CD4-positive, alpha-beta T cell treated with Interferon gamma for 1 hour (primary cell): ENCODE results near the gene NUB1.
A peak's percentile ranks its signal among the peaks of the same experiment; 100 is the strongest.

Experiments
- DNase-seq: peaks from one replicate; pipeline ENCODE4 v3.0.0-alpha.2; 2020

Gene NUB1

DNA sequence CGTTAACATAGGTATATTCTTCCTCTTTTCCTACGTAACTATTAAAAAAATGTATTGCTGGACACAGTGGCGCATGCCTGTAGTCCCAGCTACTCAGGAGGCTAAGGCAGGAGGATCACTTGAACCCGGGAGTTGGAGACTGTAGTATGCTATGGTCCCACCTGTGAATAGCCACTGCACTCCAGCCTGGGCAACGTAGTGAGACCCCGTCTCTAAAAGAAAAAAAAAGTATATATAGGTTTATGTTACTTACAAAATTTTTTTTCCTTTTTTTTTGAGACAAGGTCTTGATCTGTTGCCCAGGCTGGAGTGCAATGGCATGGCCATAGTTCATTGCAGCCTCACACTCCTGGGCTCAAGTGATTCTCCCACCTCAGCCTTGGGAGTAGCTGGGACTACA lies 5.6 kb downstream of the NUB1 start:
- DNase-seq: no peak

DNA sequence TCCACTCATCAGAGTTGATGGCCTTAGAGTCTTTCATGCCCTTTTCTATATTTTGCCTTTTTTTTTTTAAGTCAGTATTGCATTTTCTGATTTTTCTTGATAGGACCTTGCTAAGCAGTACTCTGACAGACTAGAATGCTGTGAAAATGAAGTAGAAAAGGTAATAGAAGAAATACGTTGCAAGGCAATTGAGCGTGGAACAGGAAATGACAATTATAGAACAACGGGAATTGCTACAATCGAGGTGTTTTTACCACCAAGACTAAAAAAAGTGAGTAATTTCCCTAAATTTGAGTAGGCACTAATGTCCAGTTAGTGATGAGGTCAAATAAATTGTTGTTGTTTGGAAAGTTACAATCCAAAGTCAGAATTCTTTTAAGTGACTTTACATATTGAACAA lies 7.4 kb downstream of the NUB1 start:
- DNase-seq: no peak

DNA sequence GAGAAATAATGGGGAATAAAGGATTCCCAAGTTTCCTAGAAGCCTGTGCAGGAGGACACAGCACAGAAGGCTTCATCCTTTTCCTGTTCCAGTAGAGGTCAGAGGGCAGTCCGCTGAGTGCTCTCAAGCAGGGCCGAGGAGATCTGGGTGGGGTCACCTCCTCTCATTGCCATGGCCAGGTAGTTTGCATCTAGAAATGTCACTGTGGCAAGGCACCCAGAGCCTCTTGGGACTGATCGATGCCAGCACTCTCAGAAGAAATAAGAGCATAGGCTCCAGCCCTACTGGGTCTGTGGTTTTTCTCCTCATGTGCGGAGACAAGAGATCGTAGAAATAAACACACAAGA lies 7.9 kb downstream of the NUB1 start:
- DNase-seq: no peak

DNA sequence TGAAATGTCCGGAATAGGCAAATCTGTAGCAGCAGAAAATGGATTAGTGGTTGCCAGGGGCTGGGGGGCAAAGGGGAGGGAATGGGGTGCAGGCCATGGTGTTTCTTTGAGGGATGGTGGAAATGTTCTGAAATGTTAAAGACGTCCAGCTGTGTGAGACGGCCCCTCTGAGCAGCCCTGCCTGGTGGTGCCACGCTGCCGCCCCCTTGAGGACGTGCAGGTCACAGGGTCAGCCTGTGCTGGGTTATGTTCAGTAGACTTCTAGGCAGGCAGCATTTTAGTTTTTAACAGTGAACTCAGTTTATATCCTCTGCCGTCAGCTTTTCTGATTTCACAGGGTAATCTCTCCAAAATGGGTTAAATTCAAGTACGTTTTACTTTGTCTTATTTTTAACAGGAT lies 9.4 kb downstream of the NUB1 start:
- peak; percentile 42 for DNase-seq

DNA sequence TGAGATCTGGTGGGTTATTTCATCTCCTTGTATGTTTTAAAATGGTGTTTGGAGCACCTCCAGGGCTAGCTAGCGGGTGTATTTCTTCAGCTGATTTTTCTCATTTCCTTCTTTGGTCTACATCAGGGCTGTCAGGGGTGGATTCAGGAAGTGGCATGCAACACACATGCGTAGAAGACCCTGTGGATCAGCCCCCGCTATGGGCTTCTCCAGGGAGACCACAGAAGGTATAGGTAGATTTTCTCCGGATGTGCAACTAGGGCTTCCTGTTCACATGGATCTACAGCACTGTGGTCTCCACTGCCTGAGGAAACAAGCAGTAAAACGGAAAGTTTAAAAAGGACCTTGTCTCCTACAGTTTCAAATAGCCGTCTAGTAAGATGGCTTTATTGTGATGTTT lies 10.4 kb downstream of the NUB1 start:
- DNase-seq: peak; percentile 71

DNA sequence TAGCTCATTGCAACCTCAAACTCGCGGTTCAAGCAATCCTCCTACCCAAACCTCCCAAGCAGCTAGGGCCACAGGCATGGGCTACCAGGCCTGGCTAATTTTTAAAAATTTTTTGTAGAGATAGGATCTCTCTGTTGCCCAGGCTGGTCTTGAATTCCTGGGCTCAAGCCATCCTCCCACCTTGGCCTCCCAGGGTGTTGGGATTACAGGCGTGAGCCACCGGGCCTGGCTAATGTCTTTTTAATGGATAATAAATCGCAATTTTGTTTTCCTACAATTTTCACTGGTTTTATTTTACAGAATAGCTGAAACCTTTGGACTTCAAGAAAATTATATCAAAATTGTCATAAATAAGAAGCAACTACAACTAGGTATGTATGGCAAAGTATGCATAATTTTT lies 10.9 kb downstream of the NUB1 start:
- no peak for DNase-seq

DNA sequence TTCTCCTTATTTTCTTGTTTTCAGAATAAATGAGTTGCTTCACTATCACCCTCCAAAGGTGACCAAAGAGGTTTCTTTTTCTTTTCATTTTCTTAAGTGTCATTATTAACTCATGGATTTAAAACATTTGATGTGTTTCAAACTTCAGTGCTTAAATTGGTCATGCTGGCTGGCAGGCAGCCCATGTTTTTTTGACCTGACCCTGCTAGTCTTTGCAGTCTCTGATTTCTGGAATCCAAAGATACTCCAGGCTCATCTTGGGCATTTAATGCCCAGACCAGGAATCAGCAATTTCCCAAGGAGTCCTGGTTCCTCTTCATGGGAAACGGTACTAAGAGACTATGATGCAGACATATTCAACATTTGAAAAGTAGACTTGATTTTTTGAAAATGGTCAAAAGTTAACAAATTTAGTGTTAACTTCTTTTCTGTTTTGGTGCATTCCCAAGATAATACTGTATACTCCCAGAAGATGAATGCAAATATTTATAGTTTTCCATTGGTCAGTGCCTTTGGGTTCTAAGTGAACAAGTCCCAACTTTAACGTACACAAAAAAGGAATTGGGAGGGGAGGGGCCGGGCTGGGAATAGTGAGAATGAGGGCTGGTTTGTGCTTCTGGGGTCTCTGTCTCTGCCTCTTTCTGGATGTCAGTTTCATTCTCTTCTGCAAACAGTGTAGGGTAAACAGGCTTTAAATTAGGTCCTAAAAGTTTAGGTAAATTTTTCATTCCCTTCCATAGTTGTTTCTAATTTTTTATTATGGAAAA lies 19.8 kb downstream of the NUB1 start:
- no peak for DNase-seq

DNA sequence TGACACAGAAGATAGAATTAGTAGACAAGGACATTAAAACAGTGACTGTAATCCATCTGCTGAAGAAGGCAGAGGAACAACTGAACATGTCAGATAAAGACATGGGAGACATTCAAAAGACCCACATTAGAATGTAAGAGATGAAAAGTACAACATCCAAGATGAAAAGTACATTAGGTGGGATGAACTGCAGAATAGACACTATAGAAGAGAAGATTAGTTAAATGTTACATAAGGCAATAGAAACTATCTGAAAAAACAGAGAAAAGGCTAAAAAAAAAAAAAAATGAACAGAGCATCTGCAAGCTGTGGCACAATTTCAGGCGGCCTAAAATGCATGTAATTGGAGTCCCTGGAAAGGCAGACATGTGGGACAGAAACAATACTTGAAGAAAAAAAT lies 21.6 kb downstream of the NUB1 start:
- no peak for DNase-seq

DNA sequence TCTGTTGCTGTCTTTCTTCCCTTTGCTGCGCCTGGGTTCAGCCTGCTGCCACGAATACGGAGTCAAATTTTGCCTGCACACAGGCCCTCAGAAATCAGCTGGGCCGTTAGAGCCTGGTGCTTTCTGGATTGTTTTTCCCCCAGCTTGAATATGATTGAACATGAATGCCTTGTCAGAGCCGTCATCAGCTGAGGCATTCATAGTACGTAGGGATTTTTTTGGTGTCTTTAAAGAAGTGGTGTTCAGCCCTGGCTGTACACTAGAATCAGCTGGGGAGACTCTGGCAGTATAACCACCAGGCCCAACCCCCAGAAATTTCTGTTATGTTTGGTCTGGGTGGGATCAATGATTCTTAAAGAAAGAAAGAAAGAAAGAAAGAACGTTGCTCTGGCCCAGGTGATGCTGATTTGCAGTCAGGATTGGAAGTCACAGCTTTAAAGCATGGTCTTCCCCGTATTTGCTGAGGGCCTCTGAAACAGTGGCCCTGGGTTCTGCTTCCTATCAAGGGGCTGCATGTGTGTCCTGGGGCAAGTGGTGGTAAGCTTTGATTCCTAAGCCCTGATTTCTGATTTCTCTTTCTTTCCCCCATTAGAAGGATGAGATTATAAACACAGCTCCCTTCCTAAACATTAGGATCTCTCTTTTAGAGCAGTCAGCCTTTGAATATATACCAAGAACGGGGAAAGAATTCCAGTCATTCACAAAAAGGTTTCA lies 24.7 kb downstream of the NUB1 start:
- no peak for DNase-seq

DNA sequence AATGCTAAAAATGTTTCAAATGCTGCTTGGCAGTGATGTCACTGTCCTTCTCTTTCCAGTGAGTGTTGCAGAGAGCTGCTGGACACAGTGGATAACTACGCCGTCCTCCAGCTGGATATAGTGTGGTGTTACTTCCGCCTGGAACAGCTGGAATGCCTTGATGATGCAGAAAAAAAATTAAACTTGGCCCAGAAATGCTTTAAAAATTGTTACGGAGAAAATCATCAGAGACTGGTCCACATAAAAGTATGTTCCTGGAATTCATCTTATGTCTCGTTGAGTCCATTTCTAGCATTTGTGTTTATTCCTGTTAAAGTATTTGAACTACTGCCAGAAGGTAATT lies 25.2 kb downstream of the NUB1 start:
- no peak for DNase-seq

DNA sequence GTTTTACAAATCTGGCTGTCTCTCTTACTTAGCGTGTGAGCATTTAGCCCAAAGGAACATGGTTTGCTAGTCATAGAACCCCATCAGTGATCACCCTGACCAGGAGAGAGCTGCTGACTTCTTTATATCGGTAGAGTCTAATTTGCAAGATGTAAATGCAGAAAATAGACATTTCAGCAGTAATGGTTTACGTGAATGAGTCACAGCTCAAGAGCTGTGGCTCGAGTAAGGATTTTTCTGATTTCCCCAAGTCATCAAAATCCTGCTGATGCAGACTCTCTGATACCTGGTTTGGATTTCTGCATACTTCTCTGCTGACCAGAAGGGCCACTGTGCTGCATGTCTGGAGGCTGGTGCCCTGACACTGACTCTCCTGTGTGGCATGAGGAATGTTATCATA lies 25.7 kb downstream of the NUB1 start:
- no peak for DNase-seq

DNA sequence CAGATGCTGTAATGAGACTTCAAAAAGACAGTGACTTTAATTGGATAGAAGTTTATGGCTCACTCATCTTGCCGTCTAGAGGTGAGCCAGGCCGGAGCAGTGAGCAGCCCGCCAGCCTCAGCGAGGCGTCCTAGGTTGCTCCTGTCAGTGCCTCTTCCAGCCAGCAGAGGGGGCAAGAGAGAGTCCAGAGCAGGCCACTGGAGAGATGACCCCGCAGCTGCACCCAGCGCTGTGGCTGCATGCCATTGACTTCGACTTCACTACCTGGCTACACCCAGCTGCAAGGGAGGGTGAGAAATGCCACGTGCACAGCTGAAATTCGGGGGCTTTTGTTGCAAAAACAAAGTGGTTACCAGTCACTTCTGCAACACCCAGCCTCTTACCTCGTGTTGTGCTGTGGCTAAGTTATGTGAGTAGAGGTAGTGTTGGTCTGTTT lies 26.5 kb downstream of the NUB1 start:
- peak; percentile 77 for DNase-seq

DNA sequence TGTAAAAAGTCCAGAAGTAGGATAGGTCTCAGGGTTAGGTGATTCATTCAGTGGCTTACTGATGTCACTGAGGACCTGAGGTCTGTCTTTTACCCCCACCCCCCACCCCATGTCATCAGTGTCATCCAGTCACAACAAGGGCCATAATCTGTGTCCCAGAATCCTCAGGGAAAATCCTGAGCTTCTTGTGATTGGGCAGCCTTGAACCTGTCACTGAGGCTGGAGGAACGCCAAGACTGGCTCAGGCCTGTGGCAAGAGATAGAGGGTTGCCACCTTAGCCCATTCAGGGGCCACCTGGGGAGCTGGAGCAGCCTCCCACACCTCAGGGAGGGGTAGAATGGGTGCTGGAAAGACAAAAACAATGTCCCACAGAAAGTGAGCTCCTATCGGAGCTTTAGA lies 29.7 kb downstream of the NUB1 start:
- DNase-seq: no peak

DNA sequence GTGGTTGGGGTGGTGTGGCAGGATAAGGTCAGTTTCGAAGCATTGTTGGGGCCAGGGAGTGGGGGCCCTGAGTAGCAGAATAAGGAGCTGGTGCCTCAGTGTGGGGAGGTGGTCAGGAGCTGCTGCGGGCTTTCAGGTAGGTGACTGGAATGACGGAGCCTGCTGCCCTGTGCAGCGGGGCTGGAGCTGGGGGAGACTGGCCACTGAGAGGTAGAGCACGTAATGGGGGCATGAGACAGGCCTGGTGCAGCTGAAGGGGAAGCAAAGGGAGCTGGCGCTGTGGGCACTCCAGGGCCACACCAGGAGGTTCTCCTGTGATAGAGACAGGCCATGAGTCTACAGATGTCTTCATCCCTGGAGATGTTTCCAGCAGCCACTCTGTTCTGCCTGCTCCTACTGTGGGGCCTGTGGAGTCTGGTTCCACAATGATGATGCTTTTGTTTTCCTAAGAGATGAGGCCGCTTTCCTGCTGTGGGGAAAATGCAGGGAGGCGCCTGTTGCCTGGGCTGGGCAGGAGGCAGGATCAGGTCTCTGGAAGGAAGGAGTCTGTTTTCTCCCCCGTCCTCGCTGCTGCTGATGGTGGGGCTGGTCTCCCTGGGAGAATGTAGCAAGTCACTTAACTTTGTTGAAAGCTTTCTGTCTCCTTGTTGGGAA lies 31.1 kb downstream of the NUB1 start:
- no peak for DNase-seq

DNA sequence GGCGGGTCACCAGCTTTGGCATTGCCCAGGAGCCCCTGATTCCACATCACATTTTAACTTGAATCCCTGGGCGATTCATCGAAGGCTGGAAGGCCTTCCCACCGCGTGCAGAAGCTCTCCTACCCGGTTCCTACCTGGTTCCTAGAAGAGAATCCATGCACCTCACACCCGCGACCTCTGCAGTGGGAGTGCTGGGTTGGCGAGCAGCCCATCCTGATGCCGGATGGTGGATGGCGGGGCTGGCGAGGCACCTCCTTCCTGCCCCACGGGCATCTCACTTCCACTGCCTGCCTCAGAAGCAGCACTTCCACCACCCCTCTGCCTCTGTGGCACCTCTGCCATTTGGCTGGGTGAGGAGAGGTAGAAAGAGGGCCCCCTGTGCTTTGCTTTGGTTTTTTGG lies 32.0 kb downstream of the NUB1 start:
- DNase-seq: no peak

DNA sequence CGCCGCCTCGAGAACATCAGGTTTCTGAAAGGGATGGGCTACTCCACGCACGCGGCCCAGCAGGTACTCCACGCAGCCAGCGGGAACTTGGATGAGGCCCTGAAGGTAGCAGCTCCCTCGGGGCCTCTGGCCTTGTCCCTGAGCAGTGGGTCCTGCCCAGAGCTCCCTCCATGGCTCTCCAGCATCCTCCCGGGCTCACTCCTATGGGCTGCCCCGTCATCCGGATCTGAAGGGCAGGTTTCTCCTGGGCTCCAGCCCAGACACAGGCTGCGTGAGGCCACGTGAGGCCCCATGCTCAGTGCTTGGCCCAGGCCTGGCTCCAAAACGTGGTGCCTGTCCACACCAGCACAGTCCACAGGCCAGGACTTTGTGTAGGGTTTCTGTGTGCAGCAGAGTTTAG lies 32.5 kb downstream of the NUB1 start:
- no peak for DNase-seq

DNA sequence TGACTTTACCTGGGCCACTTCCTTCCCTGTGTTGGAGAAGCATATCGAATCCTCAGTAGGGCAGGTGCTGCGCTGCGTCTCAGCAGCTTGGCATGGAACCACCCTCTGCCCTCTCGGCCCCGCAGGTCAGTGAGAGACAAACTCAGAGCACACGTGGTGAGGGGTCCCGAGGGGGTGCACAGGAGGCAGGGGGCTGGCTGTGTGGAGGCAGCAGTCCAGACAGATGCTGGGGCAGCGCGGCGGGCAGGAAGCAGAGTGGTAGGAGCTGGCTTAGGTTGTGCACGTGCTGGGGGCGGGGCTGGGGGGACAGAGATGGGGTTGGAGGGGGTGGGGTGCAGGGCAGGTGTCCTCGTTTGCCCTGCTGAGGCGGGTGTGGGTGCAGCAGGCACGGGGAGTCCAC lies 33.1 kb downstream of the NUB1 start:
- no peak for DNase-seq

DNA sequence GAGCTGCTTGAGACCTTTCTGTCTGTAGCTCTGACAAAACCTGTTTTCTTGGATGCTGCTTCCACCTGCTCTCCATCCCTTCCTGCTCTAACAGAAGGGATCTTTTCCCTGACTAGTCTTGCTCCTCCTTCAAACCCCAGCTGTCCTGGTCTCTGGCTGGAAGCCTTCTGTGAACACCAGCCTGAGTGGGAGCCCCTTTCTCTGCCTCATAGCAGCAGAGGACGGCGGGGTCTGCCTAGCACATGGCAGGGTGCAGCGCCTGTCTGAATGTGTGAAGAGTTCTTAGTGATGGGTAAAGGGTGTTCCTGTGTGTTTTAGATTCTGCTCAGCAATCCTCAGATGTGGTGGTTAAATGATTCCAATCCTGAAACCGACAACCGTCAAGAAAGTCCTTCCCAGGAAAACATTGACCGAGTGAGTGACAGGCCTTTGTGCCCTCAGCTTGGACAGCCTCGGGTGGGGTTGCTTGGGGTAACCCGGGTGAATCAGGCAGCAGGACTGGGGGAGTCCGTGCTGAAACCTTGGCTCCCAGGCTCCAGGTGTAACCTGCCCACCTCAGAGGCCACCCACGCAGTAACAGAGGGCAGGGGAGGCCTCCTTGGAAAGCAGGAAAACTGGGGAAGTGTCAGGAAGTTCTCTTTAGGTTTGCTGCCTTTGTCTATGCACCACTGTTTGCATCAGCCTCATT lies 34.1 kb downstream of the NUB1 start:
- DNase-seq: no peak

DNA sequence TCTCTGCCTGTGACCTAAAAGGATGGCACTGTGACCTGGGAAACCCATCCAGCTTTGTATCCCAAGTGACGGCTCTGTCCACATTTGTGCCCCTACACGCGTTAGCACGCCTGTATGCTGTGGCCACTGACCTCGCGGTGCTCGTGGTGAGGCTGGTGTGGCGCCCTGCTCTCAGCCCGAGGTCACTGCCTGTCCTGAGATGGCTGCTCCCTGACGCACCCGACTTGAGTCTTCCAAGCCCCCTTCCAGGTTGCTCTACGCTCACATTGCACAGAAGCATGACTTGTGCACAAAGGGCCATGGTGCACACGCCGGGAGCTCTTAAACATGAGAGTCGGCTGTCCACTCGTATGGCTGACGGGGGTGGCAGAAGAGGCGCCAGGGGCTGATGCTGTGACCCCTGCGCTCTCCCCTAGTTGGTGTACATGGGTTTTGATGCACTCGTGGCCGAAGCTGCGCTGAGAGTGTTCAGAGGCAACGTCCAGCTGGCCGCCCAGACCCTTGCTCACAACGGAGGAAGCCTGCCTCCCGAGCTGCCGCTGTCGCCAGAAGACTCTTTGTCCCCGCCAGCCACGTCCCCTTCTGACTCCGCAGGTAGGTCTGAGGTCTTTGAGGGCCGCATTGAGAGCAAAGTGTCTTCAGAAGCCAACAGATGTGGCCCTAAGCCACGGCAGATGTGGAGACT lies 34.7 kb downstream of the NUB1 start:
- no peak for DNase-seq

DNA sequence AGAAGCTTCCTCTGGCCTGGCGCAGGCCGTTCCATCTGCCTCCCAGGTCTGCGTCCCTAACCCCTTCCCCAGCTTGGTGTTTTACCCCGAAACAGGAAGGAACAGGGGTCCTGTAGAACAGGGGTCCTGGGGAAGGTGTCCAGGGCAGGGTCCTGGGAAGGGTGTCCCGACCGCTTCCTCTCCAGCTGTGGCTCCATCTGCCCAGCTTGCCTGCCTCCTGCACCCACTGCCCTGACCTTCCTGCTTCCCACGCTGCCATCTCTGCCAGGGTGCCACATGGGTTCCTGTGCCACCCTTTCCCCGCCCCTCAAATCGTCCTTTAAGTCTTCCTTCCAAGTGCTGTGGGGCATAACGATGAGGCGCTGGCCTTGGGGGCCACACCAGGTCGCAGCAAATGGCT lies 35.8 kb downstream of the NUB1 start:
- DNase-seq: no peak

DNA sequence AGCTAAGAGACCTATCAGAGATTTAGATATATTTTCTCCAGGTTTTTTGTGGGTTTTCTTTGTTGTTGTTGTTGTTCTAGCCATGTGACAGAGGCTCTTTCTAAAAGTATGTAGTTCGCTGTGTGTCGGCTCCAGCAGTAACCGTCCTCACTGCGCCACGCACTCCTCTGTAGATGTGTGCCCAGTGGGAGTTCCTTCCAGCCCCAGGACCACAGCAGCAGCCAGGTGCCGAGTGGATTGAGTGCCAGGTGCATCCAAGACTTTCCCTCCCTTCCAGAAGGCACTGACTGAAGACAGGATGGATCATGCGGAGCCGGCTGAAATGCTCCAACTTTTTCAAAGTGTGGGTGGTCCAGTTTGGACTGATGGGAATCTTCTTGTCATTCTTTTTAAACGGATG lies 36.4 kb downstream of the NUB1 start:
- no peak for DNase-seq

DNA sequence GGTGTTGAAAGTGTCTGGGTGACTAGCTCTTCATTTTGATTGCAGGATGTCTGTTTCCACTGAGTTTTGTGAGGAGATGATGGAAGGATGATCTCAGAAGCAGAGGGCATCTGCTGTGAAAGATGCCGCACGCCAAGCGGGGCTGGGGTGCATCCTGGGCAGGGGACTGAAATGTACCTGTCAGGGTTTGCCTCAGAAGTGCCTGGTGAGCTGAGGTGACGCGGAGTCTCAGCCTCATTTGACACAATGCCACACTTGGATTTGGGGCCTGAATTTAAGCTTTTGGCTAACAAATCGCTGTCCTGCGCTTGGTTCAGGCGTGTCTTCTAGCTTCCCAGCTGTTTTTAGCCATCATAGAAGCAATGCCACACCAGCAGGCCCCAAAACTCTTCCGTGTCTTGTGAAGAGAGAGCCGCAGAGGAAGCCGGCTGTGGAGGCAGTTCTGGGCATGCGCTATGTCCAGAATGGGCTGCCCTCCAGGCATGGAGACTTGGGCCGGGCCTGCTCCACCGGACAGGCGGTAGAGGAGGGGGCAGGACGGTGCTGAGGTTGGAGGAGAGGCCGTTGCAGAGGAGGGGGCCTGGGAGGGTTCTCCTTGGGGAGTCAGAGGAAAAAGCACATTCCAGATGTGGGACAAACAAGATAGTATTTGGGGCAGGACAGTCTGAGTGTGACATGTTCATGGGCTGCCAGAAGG lies 37.0 kb downstream of the NUB1 start:
- DNase-seq: no peak

DNA sequence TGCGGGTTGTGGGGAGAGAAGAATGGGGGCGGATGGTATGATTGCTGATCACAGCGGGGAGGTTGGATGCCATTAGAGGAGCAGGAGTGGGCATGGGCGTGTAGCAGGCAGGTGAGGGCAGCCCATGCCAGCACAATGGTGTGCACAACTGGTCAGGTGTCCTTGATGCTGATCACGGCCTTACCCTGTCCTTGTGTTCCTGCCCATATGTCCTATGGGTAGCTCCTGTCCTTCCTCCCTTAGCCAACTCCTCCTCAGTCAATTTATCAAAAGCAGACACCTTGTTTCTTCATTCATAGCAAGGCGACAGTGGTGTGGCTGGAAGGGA lies 37.5 kb downstream of the NUB1 start:
- no peak for DNase-seq
